ENCODE measurements around the gene CDC42BPG.

The CDC42BPG gene

DNA sequence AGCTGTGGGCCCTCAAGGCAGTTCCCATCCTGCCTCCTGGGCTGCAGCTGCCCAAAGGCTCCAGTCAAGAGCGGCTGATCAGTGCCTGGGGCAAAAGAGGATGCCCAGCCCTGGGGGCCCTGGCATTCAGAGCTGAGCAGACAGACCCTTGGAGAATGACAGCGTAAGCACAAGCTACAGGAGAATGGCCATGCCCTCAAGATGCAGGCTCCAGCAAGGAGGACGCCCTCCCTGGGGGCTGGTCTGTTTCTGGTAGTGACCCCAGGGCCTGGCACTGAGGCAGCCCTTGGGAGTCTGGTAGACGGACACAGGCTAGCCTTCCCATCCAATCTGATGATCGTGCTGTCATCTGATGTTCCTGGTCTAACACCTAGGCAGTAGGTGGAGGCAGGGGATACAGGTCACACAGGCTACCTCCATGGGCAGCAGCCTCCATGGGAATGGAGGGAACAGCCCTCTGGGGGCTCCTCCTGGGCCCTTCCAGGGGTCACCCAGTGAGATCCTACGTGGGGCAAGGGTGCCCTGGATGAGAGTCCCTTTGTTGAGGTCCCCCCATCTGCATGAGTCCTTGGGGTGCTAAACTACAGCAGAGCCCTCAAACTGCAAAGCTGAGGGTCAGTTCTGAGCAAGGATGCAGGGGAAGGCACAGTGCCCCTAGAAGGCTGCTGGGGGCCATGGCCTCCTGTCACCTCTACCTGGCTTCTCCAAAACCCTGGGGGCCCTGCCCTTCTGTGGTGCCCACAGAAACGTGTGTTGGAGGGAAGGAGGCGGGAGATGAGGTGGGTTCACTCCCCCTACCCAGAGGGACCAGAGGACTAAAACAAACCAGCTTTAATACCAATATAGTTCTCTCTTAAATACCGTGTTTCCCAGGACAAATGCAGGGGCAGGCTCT lies 55.9 kb downstream of the CDC42BPG start:
- DNase-seq (ENCODE audit: low read depth) = no peak
- H3K4me3 ChIP-seq (ENCODE audit: low read length) = no peak overlapping the region
- no peak for TF ChIP-seq CTCF (IDR thresholded peaks at IDR 0.05; ENCODE audit: insufficient read depth, low read depth, low read length, missing control alignments)

DNA sequence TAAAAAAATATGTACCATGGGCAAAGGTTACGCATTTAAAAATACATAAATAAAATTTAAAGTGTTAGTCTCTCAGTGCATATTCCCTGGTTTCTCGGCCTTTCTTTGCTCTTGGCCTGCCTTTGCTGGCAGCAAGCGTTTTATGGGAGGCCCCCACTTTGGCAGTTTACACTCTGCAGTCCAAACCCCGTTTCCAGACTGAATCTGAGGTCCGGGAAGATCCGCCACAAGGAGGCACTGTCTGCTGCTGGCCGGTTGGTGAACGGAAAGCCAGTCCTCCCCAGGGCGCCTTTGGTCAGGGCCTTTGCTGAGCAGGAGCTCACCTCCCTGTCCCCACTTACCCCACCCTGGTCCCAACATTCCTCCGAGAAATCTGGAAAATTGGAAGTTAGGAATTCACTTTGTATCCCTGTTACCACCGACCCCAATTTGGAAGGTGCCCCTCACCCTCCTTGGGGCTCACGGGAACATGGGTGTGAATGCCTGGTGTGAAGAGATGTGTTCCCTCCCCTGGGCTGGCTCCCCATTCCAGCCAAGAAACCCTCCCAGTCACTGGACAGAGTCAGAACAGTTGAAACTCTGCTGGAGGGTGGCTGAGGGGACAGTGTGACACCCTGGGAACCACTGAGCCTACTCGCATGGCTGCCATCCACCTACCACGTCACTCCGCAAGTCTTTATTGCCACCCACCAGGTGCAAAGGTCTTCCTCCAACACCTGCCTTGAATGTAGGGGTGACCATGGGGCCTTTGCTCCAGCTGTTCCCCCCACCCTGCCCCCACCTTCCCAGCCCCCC lies 56.7 kb downstream of the CDC42BPG start:
- no peak overlapping the region for H3K4me3 ChIP-seq (ENCODE audit: low read length)
- peak; percentile 85 for TF ChIP-seq CTCF (IDR thresholded peaks at IDR 0.05; ENCODE audit: insufficient read depth, low read depth, low read length, missing control alignments)
- DNase-seq (ENCODE audit: low read depth) = peak; percentile 64

DNA sequence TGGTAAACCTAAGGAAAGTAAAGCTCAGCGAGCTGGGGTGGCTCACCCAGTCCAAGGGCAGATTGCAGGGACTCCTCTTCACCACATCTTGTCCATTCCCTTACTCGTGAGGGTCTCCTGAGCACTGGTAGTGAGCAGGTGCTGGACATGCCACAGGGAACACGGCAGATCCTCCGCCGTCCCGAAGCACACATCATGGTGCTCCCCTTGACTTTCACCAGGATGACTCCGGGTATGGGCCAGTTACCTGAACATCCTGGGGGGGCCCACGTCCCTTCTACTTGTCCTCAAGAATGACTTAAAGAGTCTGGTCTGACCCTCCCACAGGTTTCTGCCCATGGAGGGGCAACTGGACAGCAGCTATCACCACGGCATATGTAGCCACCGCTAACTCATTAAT lies 58.1 kb downstream of the CDC42BPG start:
- no peak overlapping the region for H3K4me3 ChIP-seq (ENCODE audit: low read length)
- no peak for TF ChIP-seq CTCF (IDR thresholded peaks at IDR 0.05; ENCODE audit: insufficient read depth, low read depth, low read length, missing control alignments)
- DNase-seq (ENCODE audit: low read depth) = no peak

- DNase-seq (ENCODE audit: low read depth) = no peak
- no peak overlapping the region for H3K4me3 ChIP-seq (ENCODE audit: low read length)
- TF ChIP-seq CTCF (IDR thresholded peaks at IDR 0.05; ENCODE audit: insufficient read depth, low read depth, low read length, missing control alignments) = no peak
These were observed 59.5 kb downstream of the CDC42BPG start for GRCh38 chr11:64784813-64785581.

GRCh38 chr11:64778473-64779298 lies 65.8 kb downstream of the CDC42BPG start, which contains the start of gene SF1:
TSS of gene SF1 (minus strand) at chr11:64778542. CDS start at chr11:64778392, 150 bp downstream.
- TF ChIP-seq CTCF (IDR thresholded peaks at IDR 0.05; ENCODE audit: insufficient read depth, low read depth, low read length, missing control alignments) = peak; percentile 19
- peak within 1 kb of the TSS; percentile 85 for H3K4me3 ChIP-seq (ENCODE audit: low read length)
- peak; percentile 100 for DNase-seq (ENCODE audit: low read depth)

DNA sequence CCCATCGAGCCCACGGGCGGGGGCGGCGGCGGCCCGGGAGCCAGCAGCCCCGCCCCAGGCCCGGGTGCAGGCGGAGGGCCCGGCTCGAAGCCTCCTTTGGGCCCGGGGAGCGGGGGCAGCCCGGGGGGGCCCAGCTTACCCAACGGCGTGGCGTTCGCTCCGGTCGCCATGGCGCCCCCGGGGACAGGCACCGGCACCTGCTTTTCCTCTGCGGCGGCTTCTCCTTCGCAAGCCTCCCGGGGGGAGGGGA lies 66.3 kb downstream of the CDC42BPG start:
- peak overlapping the region; percentile 59 for H3K4me3 ChIP-seq (ENCODE audit: low read length)
- no peak for DNase-seq (ENCODE audit: low read depth)
- TF ChIP-seq CTCF (IDR thresholded peaks at IDR 0.05; ENCODE audit: insufficient read depth, low read depth, low read length, missing control alignments) = no peak

Measured in epithelial cell of esophagus (primary cell).